Stimulated activated CD8-positive, alpha-beta memory T cell treated with anti-CD3 and anti-CD28 coated beads, Interleukin-4, amount 100 ng/mL, for 1 hour (primary cell): Measurements from ENCODE around the gene SPTY2D1.

Experiments used
- DNase-seq, 2 donors: peaks; one replicate each; pipeline ENCODE4 v3.0.0-alpha.2; 2020; ENCODE audit warnings: low read depth in 2 of 2, low spot score in 1 of 2

SPTY2D1 gene

DNA sequence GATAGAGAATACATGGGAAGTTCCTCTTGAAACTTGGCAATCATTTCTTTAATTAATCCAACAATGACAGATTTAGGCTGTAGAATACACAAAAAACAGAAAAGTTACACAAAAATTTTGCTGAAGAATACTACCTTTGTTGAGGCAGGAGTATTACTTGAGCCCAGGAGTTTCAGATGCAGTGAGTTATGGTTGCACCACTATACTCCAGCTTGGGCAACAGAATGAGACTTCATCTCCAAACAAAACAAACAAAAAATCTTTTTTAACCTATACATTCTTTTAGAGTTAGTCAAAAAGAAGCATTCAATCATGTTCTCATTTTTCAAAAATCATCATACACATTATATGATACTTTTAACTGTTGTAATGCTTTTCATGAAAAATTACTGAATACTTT, 67.7 kb downstream of the SPTY2D1 start:
- DNase-seq = no peak

DNA sequence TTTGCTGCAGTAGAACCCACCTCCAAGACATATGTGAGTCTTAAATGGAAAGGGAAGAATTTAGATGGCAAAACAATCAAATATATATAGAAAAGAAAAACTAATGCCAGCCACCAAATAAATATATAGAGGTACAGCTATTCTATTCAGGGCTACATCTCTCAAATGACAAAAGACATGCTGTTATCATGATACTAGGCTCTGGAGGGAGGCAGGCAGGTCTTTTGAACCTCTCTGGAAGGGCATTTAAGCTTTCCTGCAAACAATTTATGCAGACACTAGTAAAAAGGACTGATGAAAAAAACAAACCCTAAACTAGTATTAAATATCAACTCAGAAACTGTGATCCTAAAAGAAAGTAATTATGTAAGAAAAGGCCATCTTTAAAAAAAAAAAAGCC, 70.0 kb downstream of the SPTY2D1 start:
- DNase-seq = no peak

DNA sequence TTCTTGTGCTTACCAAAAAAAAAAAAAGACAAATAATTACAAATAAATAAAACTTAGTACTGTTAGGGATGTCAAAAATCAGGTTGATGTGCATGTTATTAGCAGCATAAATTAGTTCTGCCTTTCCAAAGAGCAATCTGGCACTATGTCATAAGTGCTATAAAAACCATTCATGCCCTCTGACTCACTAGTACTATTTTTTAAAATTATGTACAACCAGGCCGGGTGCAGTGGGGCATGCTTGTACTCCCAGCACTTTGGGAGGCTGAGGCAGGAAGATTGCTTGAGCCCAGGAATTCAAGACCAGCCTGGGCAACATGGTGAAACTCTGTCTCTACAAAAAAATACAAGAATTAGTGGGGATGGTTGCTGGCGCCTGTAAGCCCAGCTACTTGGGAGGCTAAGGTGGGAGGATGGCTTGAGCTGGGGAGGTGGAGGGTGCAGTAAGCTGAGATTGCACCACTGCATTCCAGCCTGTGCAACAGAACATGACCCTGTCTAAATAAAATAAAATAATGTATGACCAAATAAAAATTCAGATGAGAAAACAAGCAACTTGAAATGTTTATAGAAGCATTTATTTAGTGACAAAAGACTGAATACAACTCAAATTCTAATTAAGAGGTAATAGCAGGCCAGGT, 70.9 kb downstream of the SPTY2D1 start:
- DNase-seq = no peak
